ENCODE results near the gene ABCA13. TPM values are rescaled to one million over a fixed set of nuclear protein-coding genes. Genes with fewer than 3 reads are reported as not detected.
"Not testable (repeated sequence)": the region's sequence is repeated elsewhere in the genome, so short reads cannot be mapped to it uniquely, and the experiment has no call there.

The ABCA13 gene
- total RNA-seq, result not detected

- no peak for DNase-seq
These were observed at the start of gene ABCA13 for GRCh38 chr7:48171202-48171601. Gene ABCA13 (plus strand): TSS chr7:48171458. CDS start chr7:48171484, 26 bp downstream.

- DNase-seq, result no peak
These were observed 45.2 kb upstream of the ABCA13 start for GRCh38 chr7:48126037-48126436.

GRCh38 chr7:48130658-48131108 lies 40.6 kb upstream of the ABCA13 start:
- DNase-seq, result no peak

- DNase-seq, result no peak
These were observed 38.5 kb upstream of the ABCA13 start for GRCh38 chr7:48132792-48133191.

GRCh38 chr7:48139459-48139858 lies 31.8 kb upstream of the ABCA13 start:
- DNase-seq, result no peak

GRCh38 chr7:48140001-48140681 lies 31.1 kb upstream of the ABCA13 start:
- no peak for DNase-seq

GRCh38 chr7:48141521-48141920 lies 29.7 kb upstream of the ABCA13 start:
- no peak for DNase-seq

- no peak for DNase-seq
These were observed 26.9 kb upstream of the ABCA13 start for GRCh38 chr7:48144291-48144768.

- DNase-seq, result no peak
These were observed 24.1 kb upstream of the ABCA13 start for GRCh38 chr7:48147078-48147591.

- DNase-seq, result not testable (repeated sequence)
These were observed 23.6 kb upstream of the ABCA13 start for GRCh38 chr7:48147690-48148089.

GRCh38 chr7:48148311-48148710 lies 22.9 kb upstream of the ABCA13 start:
- DNase-seq, result no peak

GRCh38 chr7:48149058-48149457 lies 22.2 kb upstream of the ABCA13 start:
- DNase-seq, result no peak

GRCh38 chr7:48150086-48150485 lies 21.2 kb upstream of the ABCA13 start:
- DNase-seq, result no peak

- peak; percentile 3 for DNase-seq
These were observed 16.4 kb upstream of the ABCA13 start for GRCh38 chr7:48154792-48155413.

GRCh38 chr7:48158404-48158803 lies 12.9 kb upstream of the ABCA13 start:
- no peak for DNase-seq

- no peak for DNase-seq
These were observed 9.7 kb upstream of the ABCA13 start for GRCh38 chr7:48161407-48162125.

GRCh38 chr7:48165157-48165556 lies 6.1 kb upstream of the ABCA13 start:
- no peak for DNase-seq

GRCh38 chr7:48168159-48168558 lies 3.1 kb upstream of the ABCA13 start:
- no peak for DNase-seq

GRCh38 chr7:48170506-48170905 lies 752 bp upstream of the ABCA13 start:
- DNase-seq, result no peak

GRCh38 chr7:48173313-48173712 lies 2.1 kb downstream of the ABCA13 start:
- no peak for DNase-seq

- no peak for DNase-seq
These were observed 2.6 kb downstream of the ABCA13 start for GRCh38 chr7:48173756-48174382.

- no peak for DNase-seq
These were observed 3.8 kb downstream of the ABCA13 start for GRCh38 chr7:48175019-48175418.

- no peak for DNase-seq
These were observed 5.2 kb downstream of the ABCA13 start for GRCh38 chr7:48176356-48176893.

Data from effector CD4-positive, alpha-beta T cell (primary cell).